Natural killer cell (primary cell): Measurements from ENCODE around the gene IL13RA1. TPM values are rescaled to one million over a fixed set of nuclear protein-coding genes. Genes with fewer than 3 reads are reported as not detected.

Experiments
- ATAC-seq, 3 donors: fragments of 150-1000 bp in 2 of 3; fragments of 200-7000 bp in 1 of 3; cut with Tn5 transposase; 1 replicate in 1 of 3; 2 replicates in 2 of 3; pipeline ENCODE4 v1.10.0; 2021; ENCODE audit warnings: mild to moderate bottlenecking in 2 of 3, moderate library complexity in 2 of 3
- DNase-seq, 2 donors: peaks; one replicate each; pipeline versions ENCODE4 v3.0.0 to v3.0.0-alpha.2; 2013 to 2021; ENCODE audit warnings: mixed read lengths in 1 of 2
- H3K27ac ChIP-seq: one replicate; pipeline ENCODE4 v1.5.1; 2013; ENCODE audit warnings: mild to moderate bottlenecking, low read length
- H3K27me3 ChIP-seq: one replicate; pipeline ENCODE4 v1.6.1; 2013; ENCODE audit warnings: low read length; ENCODE audit not compliant: control insufficient read depth, insufficient read depth
- H3K36me3 ChIP-seq: one replicate; pipeline ENCODE4 v1.6.1; 2013; ENCODE audit warnings: low read length; ENCODE audit not compliant: control insufficient read depth, insufficient read depth
- H3K4me1 ChIP-seq: one replicate; pipeline ENCODE4 v1.6.1; 2013; ENCODE audit warnings: low read length; ENCODE audit not compliant: control insufficient read depth, insufficient read depth
- H3K4me3 ChIP-seq: one replicate; pipeline ENCODE4 v1.5.1; 2013; ENCODE audit warnings: low read length
- H3K9me3 ChIP-seq: one replicate; pipeline ENCODE4 v1.6.1; 2013; ENCODE audit warnings: low read length; ENCODE audit not compliant: control insufficient read depth, insufficient read depth
- H3K27ac Mint-ChIP-seq, 2 donors: one replicate each; pipeline ENCODE4 v1.8.0; 2022; ENCODE audit warnings: mild to moderate bottlenecking in 2 of 2, mixed read lengths in 2 of 2, moderate library complexity in 1 of 2
- H3K27me3 Mint-ChIP-seq, 2 donors: one replicate each; pipeline ENCODE4 v1.8.0; 2022; ENCODE audit warnings: low read depth in 2 of 2, mixed read lengths in 2 of 2
- H3K36me3 Mint-ChIP-seq: one replicate; pipeline ENCODE4 v1.8.0; 2022; ENCODE audit warnings: mixed read lengths
- H3K4me1 Mint-ChIP-seq, 2 donors: one replicate each; pipeline ENCODE4 v1.8.0; 2022; ENCODE audit warnings: mixed read lengths in 2 of 2
- H3K4me3 Mint-ChIP-seq: one replicate; pipeline ENCODE4 v1.8.0; 2022; ENCODE audit warnings: mild to moderate bottlenecking, moderate library complexity, mixed read lengths
- H3K9me3 Mint-ChIP-seq, 2 donors: one replicate each; pipeline ENCODE4 v1.8.0; 2022; ENCODE audit warnings: mixed read lengths in 2 of 2
- WGBS: methylation state at CpG from one replicate; pipeline ENCODE4 v1.1.7; 2013; ENCODE audit warnings: missing lambda C conversion rate; ENCODE audit not compliant: insufficient coverage; 5-methylcytosine and 5-hydroxymethylcytosine counted together
- intact Hi-C: fragments of 100-400 bp; cut with micrococcal nuclease; formaldehyde crosslinking; loops from one replicate; pipeline ENCODE4 v1.14.2; 2022
- total RNA-seq, 4 donors: library from RNA; stranded (reverse); fragments of 120-200 nt in 1 of 4; gene quantifications; one replicate each; pipeline versions ENCODE4 v1.2.3 to v1.2.4, GENCODE V29; 2013 to 2022
- TF ChIP-seq, protein P1 (sequence below): fragments of 200-600 bp; IDR thresholded peaks from one replicate; pipeline ENCODE4 v1.8.0; 2022; ENCODE audit warnings: antibody characterized with exemption

IL13RA1 gene
- total RNA-seq, 3 donors from 2014 or later (not counting 1 experiment from before 2014, with no cell fraction given): 1.5 to 3.3 (median 2.4) TPM

DNA sequence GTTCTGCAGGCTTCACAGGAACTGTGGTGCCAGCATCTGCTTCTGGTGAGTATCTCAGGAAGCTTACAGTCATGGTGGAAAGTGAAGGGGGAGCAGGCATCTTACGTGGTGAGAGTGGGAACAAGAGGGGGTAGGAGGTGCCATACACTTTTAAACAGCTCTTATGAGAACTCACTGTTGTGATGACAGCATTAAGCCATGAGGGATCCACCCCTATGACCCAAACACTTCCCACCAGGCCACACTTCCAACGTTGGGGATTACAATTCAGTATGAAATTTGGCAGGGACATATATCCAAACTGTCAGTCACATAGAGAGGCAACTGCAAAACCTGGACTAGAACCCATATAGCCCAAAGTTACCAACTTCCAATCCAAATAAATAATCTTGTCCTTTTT, 53.1 kb downstream of the IL13RA1 start:
- Histone ChIP-seq H3K4me3 (no peak overlapping the region), H3K27me3 (no peaks in the 10 kb centered on the region), H3K27ac (no peak overlapping the region), H3K4me1 (no peaks in the 10 kb centered on the region), H3K36me3 (no peaks in the 10 kb centered on the region), H3K9me3 (no peaks in the 10 kb centered on the region)
- Mint-ChIP-seq H3K9me3 (no peaks in the 10 kb centered on the region), H3K36me3 (no peaks in the 10 kb centered on the region), H3K4me3 (no peak overlapping the region), H3K27ac (no peak overlapping the region), H3K27me3 (peaks cover 0 to 21% of the 10 kb centered on the region in 2 donors), H3K4me1 (no peaks in the 10 kb centered on the region)
- ATAC-seq (no peak), DNase-seq (no peak)
- whole genome bisulfite sequencing: 67% methylated on average over 1 of the region's 2 CpGs
- TF ChIP-seq, protein P1, sequence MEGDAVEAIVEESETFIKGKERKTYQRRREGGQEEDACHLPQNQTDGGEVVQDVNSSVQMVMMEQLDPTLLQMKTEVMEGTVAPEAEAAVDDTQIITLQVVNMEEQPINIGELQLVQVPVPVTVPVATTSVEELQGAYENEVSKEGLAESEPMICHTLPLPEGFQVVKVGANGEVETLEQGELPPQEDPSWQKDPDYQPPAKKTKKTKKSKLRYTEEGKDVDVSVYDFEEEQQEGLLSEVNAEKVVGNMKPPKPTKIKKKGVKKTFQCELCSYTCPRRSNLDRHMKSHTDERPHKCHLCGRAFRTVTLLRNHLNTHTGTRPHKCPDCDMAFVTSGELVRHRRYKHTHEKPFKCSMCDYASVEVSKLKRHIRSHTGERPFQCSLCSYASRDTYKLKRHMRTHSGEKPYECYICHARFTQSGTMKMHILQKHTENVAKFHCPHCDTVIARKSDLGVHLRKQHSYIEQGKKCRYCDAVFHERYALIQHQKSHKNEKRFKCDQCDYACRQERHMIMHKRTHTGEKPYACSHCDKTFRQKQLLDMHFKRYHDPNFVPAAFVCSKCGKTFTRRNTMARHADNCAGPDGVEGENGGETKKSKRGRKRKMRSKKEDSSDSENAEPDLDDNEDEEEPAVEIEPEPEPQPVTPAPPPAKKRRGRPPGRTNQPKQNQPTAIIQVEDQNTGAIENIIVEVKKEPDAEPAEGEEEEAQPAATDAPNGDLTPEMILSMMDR: no peak
- intact Hi-C loops: no loop called here

- Histone ChIP-seq H3K27ac (no peak overlapping the region), H3K27me3 (no peaks in the 10 kb centered on the region), H3K36me3 (no peaks in the 10 kb centered on the region), H3K4me1 (no peaks in the 10 kb centered on the region), H3K9me3 (no peaks in the 10 kb centered on the region), H3K4me3 (no peak overlapping the region)
- TF ChIP-seq, protein P1: no peak
- intact Hi-C loops: no loop called here
- Mint-ChIP-seq H3K9me3 (no peaks in the 10 kb centered on the region), H3K27me3 (peaks cover 0 to 17% of the 10 kb centered on the region in 2 donors), H3K4me3 (no peak overlapping the region), H3K27ac (no peak overlapping the region), H3K36me3 (no peaks in the 10 kb centered on the region), H3K4me1 (no peaks in the 10 kb centered on the region)
- no peak for DNase-seq
- WGBS: 89% methylated on average over 1 of the region's 1 CpG
- ATAC-seq: no peak
Measured at GRCh38 chrX:118780911-118781310, 53.5 kb downstream of the IL13RA1 start.

- Mint-ChIP-seq H3K27me3 (peaks cover 6 to 39% of the 10 kb centered on the region in 2 donors), H3K4me3 (no peak overlapping the region), H3K9me3 (no peaks in the 10 kb centered on the region), H3K27ac (no peak overlapping the region), H3K4me1 (no peaks in the 10 kb centered on the region), H3K36me3 (no peaks in the 10 kb centered on the region)
- no peak overlapping the region for H3K27ac ChIP-seq
- intact Hi-C loops: no loop called here
- H3K4me1 ChIP-seq: no peaks in the 10 kb centered on the region
- no peak for ATAC-seq
- no peaks in the 10 kb centered on the region for H3K9me3 ChIP-seq
- no peaks in the 10 kb centered on the region for H3K27me3 ChIP-seq
- no peak overlapping the region for H3K4me3 ChIP-seq
- DNase-seq: no peak
- WGBS: 91% methylated on average over 3 of the region's 5 CpGs
- H3K36me3 ChIP-seq: no peaks in the 10 kb centered on the region
- TF ChIP-seq, protein P1: no peak
Measured at GRCh38 chrX:118795528-118796280, 68.3 kb downstream of the IL13RA1 start.

GRCh38 chrX:118802857-118803256, 75.5 kb downstream of the IL13RA1 start:
- no peak overlapping the region for H3K27ac Mint-ChIP-seq
- no peak overlapping the region for H3K27ac ChIP-seq
- intact Hi-C loops: loop anchor here (10.0 kb wide), 1 partner anchor 198 kb away; no protein-coding TSS in a partner anchor
- no peaks in the 10 kb centered on the region for H3K27me3 ChIP-seq
- no peaks in the 10 kb centered on the region for H3K4me1 Mint-ChIP-seq
- WGBS: 50% methylated on average over 1 of the region's 1 CpG
- H3K4me1 ChIP-seq: no peaks in the 10 kb centered on the region
- no peaks in the 10 kb centered on the region for H3K9me3 ChIP-seq
- ATAC-seq (no peak), DNase-seq (no peak)
- peaks cover 5 to 20% of the 10 kb centered on the region in 2 donors for H3K27me3 Mint-ChIP-seq
- no peaks in the 10 kb centered on the region for H3K36me3 Mint-ChIP-seq
- TF ChIP-seq, protein P1: no peak
- H3K4me3 Mint-ChIP-seq: no peak overlapping the region
- H3K36me3 ChIP-seq: no peaks in the 10 kb centered on the region
- H3K4me3 ChIP-seq: no peak overlapping the region
- H3K9me3 Mint-ChIP-seq: no peaks in the 10 kb centered on the region
